Measurements from ENCODE around the gene PTGIS.
"Not testable (repeated sequence)": the region's sequence is repeated elsewhere in the genome, so short reads cannot be mapped to it uniquely, and the experiment has no call there.

DNA sequence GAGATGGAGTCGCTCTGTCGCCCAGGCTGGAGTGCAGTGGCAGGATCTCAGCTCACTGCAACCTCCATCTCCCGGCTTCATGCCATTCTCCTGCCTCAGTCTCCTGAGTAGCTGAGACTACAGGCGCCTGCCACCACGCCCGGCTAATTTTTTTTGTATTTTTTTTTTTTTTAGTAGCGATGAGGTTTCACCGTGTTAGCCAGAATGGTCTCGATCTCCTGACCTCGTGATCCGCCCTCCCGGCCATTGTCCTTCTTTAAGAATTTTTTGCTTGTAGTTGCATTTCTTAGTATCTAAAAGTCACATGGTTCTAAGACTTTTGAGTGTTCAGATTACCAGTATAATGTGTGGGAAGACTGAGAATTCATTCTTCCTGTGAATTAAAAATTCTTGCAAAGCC is 2.9 kb downstream of the PTGIS start:
- not testable (repeated sequence) for TF ChIP-seq POLR2A (IDR thresholded peaks at IDR 0.05)
- TF ChIP-seq, protein P1, sequence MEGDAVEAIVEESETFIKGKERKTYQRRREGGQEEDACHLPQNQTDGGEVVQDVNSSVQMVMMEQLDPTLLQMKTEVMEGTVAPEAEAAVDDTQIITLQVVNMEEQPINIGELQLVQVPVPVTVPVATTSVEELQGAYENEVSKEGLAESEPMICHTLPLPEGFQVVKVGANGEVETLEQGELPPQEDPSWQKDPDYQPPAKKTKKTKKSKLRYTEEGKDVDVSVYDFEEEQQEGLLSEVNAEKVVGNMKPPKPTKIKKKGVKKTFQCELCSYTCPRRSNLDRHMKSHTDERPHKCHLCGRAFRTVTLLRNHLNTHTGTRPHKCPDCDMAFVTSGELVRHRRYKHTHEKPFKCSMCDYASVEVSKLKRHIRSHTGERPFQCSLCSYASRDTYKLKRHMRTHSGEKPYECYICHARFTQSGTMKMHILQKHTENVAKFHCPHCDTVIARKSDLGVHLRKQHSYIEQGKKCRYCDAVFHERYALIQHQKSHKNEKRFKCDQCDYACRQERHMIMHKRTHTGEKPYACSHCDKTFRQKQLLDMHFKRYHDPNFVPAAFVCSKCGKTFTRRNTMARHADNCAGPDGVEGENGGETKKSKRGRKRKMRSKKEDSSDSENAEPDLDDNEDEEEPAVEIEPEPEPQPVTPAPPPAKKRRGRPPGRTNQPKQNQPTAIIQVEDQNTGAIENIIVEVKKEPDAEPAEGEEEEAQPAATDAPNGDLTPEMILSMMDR (IDR thresholded peaks at IDR 0.05), result not testable (repeated sequence)

Data from gastroesophageal sphincter (tissue), 3 donors.